Loucy (cell line): ENCODE measurements around the gene CABCOCO1.

ENCODE experiments used
- CTCF ChIP-seq: fragments of 200-600 bp; sonication (generic); conservative IDR thresholded peaks from 2 replicates; pipeline ENCODE4 v1.5.1; 2014; ENCODE audit warnings: mild to moderate bottlenecking, antibody characterized with exemption, low read length
- EZH2phosphoT487 ChIP-seq: fragments of 200-600 bp; IDR thresholded peaks from 2 replicates; pipeline ENCODE4 v1.6.1; 2018; ENCODE audit warnings: antibody characterized with exemption, mild to moderate bottlenecking, moderate library complexity, borderline replicate concordance

- TF ChIP-seq CTCF (no peak), EZH2phosphoT487 (no peak)
These were observed 26.8 kb upstream of the CABCOCO1 start for GRCh38 chr10:61635932-61636331.
